CD8-positive, alpha-beta memory T cell (primary cell): ENCODE results near the gene TMEM170B. TPM values are rescaled to one million over a fixed set of nuclear protein-coding genes. Genes with fewer than 3 reads are reported as not detected.

ENCODE experiments used
- CTCF ChIA-PET: fragments of 350-600 bp; sonication (Branson Sonifier 250); formaldehyde crosslinking; loops from one replicate; lab custom pipeline; 2021; ENCODE audit warnings: antibody characterized with exemption; lab: Charles Lee
- POLR2A ChIA-PET: fragments of 350-600 bp; sonication (Branson Sonifier 250); formaldehyde crosslinking; loops from one replicate; lab custom pipeline; 2021; ENCODE audit warnings: antibody characterized with exemption; lab: Charles Lee
- DNase-seq, 5 donors: peaks; one replicate each; pipeline versions ENCODE4 v3.0.0 to v3.0.0-alpha.2; 2020 to 2022; ENCODE audit warnings: mixed read lengths in 1 of 5
- H3K27ac ChIP-seq: one replicate; pipeline ENCODE4 v1.7.0; 2013; ENCODE audit warnings: low read depth, mild to moderate bottlenecking, low read length, moderate library complexity
- H3K27me3 ChIP-seq: 2 replicates; pipeline ENCODE4 v1.7.0; 2013; ENCODE audit warnings: low read length, mild to moderate bottlenecking; ENCODE audit not compliant: insufficient read depth, poor library complexity, severe bottlenecking
- H3K36me3 ChIP-seq: 2 replicates; pipeline ENCODE4 v1.7.0; 2013; ENCODE audit warnings: mild to moderate bottlenecking, low read length, moderate library complexity; ENCODE audit not compliant: insufficient read depth
- H3K4me1 ChIP-seq: 2 replicates; pipeline ENCODE4 v1.7.0; 2013; ENCODE audit warnings: mild to moderate bottlenecking, low read length, moderate library complexity; ENCODE audit not compliant: insufficient read depth
- H3K4me3 ChIP-seq: 2 replicates; pipeline ENCODE4 v1.7.0; 2013; ENCODE audit warnings: mild to moderate bottlenecking, low read length
- H3K9me3 ChIP-seq: 2 replicates; pipeline ENCODE4 v1.7.0; 2013; ENCODE audit warnings: mild to moderate bottlenecking, low read length
- H3K27ac Mint-ChIP-seq, 8 donors: one replicate each; pipeline ENCODE4 v1.8.0; 2020 to 2021; ENCODE audit warnings: mixed read lengths in 8 of 8, mild to moderate bottlenecking in 6 of 8, inconsistent platforms in 3 of 8, moderate library complexity in 3 of 8
- H3K27me3 Mint-ChIP-seq, 2 donors: one replicate each; pipeline ENCODE4 v1.8.0; 2020 to 2021; ENCODE audit warnings: mixed read lengths in 2 of 2, mild to moderate bottlenecking in 1 of 2, moderate library complexity in 1 of 2
- H3K36me3 Mint-ChIP-seq, 3 donors: one replicate each; pipeline ENCODE4 v1.8.0; 2020 to 2021; ENCODE audit warnings: mixed read lengths in 3 of 3, inconsistent platforms in 1 of 3, mild to moderate bottlenecking in 1 of 3
- H3K4me1 Mint-ChIP-seq, 3 donors: one replicate each; pipeline ENCODE4 v1.8.0; 2020 to 2021; ENCODE audit warnings: mixed read lengths in 3 of 3, inconsistent platforms in 1 of 3, mild to moderate bottlenecking in 1 of 3
- H3K4me3 Mint-ChIP-seq, 7 donors: one replicate each; pipeline ENCODE4 v1.8.0; 2020 to 2021; ENCODE audit warnings: mixed read lengths in 7 of 7, mild to moderate bottlenecking in 6 of 7, moderate library complexity in 4 of 7, inconsistent platforms in 2 of 7
- H3K9me3 Mint-ChIP-seq, 5 donors: one replicate each; pipeline ENCODE4 v1.8.0; 2020 to 2022; ENCODE audit warnings: mixed read lengths in 5 of 5, mild to moderate bottlenecking in 3 of 5, moderate library complexity in 2 of 5, inconsistent platforms in 1 of 5
- polyA plus RNA-seq: library from polyadenylated mRNA; unstranded; fragments of 300-500 nt; fragmentation: Illumina TruSeq; gene quantifications from one replicate; pipeline ENCODE4 v1.2.3, GENCODE V29; 2021
- total RNA-seq, 2 experiments: library from RNA; stranded (reverse); gene quantifications; one replicate each; pipeline ENCODE4 v1.2.3, GENCODE V29; 2021

Gene TMEM170B
- total and polyA plus RNA-seq, 3 experiments from 2014 or later = 0.30 to 2.7 (median 2.6) TPM

GRCh38 chr6:11626356-11626755 is 88.8 kb downstream of the TMEM170B start:
- CTCF ChIA-PET = no interaction called here

GRCh38 chr6:11628562-11628961 is 91.0 kb downstream of the TMEM170B start:
- Mint-ChIP-seq H3K27me3 (peaks cover 11 to 37% of the 10 kb centered on the region in 2 donors), H3K4me3 (no peak overlapping the region), H3K27ac (no peak overlapping the region), H3K9me3 (peaks cover 0 to 4% (median 0%) of the 10 kb centered on the region in 5 donors), H3K36me3 (no peaks in the 10 kb centered on the region), H3K4me1 (no peaks in the 10 kb centered on the region)
- Histone ChIP-seq H3K27ac (no peak overlapping the region), H3K9me3 (no peaks in the 10 kb centered on the region), H3K4me1 (no peaks in the 10 kb centered on the region), H3K4me3 (no peak overlapping the region), H3K36me3 (no peaks in the 10 kb centered on the region), H3K27me3 (no peaks in the 10 kb centered on the region)
- POLR2A ChIA-PET = no interaction called here
- no peak for DNase-seq
- CTCF ChIA-PET = interaction anchor here (1.1 kb wide), 1 partner anchor 10 kb away, joined by 3 read pairs; no protein-coding TSS in a partner anchor

More at GRCh38 chr6:11626356-11626755, 88.8 kb downstream of the TMEM170B start:
- Histone ChIP-seq H3K9me3 (no peaks in the 10 kb centered on the region), H3K27ac (no peak overlapping the region), H3K4me1 (no peaks in the 10 kb centered on the region), H3K36me3 (no peaks in the 10 kb centered on the region), H3K27me3 (no peaks in the 10 kb centered on the region), H3K4me3 (no peak overlapping the region)
- H3K4me1 Mint-ChIP-seq = no peaks in the 10 kb centered on the region
- H3K27ac Mint-ChIP-seq = no peak overlapping the region
- peaks cover 8 to 31% of the 10 kb centered on the region in 2 donors for H3K27me3 Mint-ChIP-seq
- no peaks in the 10 kb centered on the region for H3K36me3 Mint-ChIP-seq
- DNase-seq = no peak
- H3K9me3 Mint-ChIP-seq = peaks cover 0 to 4% (median 0%) of the 10 kb centered on the region in 5 donors
- POLR2A ChIA-PET = no interaction called here
- H3K4me3 Mint-ChIP-seq = no peak overlapping the region

DNA sequence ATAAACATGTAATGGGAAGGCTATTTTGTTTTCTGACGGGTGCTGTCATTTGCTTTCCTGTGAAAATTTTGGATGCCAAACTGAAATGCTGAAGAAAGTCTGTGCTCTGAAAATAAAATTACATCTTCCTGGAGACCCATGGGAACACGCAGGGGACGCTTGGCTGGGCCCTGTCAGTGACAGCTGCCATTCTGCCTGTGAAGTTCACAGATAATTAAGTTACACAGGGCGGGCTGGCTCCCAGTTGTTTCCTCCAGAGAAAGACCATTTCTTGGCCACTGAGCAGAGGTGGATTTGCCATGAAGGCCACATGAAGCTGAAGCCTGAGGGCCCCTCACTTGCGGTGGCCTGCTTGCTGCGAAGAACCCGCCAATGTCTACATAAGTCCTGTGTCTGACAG is 93.5 kb downstream of the TMEM170B start:
- Histone ChIP-seq H3K27ac (no peak overlapping the region), H3K4me3 (no peak overlapping the region), H3K9me3 (no peaks in the 10 kb centered on the region), H3K36me3 (no peaks in the 10 kb centered on the region), H3K27me3 (no peaks in the 10 kb centered on the region), H3K4me1 (no peaks in the 10 kb centered on the region)
- H3K4me1 Mint-ChIP-seq = no peaks in the 10 kb centered on the region
- H3K27me3 Mint-ChIP-seq = peaks cover 13 to 28% of the 10 kb centered on the region in 2 donors
- H3K4me3 Mint-ChIP-seq = no peak overlapping the region
- DNase-seq = no peak
- H3K9me3 Mint-ChIP-seq = no peaks in the 10 kb centered on the region
- H3K27ac Mint-ChIP-seq = no peak overlapping the region
- H3K36me3 Mint-ChIP-seq = no peaks in the 10 kb centered on the region
- CTCF ChIA-PET = interaction anchor here (1.3 kb wide), 1 partner anchor 25 kb away, joined by 3 read pairs; no protein-coding TSS in a partner anchor
- POLR2A ChIA-PET = no interaction called here

DNA sequence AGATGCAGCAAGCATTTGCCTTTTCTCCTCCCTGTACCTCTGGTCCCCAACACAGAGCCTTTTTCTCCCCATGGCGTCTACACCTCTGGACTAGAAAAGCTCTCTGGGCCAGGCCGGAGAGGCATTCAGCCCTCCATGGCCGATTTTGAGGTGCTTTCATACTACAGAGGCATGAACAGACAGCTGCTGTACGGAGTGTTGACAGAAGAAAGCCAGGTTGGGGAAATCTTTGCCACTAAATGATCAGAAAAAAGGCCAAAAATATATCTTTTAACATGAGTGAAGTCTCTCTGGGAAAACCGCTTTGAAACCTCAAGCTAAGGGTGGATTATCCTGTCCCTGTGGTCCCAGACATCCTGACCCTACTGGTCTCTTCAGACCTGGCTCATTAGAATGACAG is 94.0 kb downstream of the TMEM170B start:
- H3K36me3 ChIP-seq = no peaks in the 10 kb centered on the region
- ChIA-PET POLR2A (no interaction called here), CTCF (interaction anchor here (1.3 kb wide), 1 partner anchor 25 kb away, joined by 3 read pairs; no protein-coding TSS in a partner anchor)
- no peak overlapping the region for H3K27ac Mint-ChIP-seq
- no peaks in the 10 kb centered on the region for H3K9me3 ChIP-seq
- no peak for DNase-seq
- no peak overlapping the region for H3K27ac ChIP-seq
- no peaks in the 10 kb centered on the region for H3K9me3 Mint-ChIP-seq
- no peak overlapping the region for H3K4me3 ChIP-seq
- no peaks in the 10 kb centered on the region for H3K27me3 ChIP-seq
- peaks cover 12 to 23% of the 10 kb centered on the region in 2 donors for H3K27me3 Mint-ChIP-seq
- H3K4me1 ChIP-seq = no peaks in the 10 kb centered on the region
- H3K36me3 Mint-ChIP-seq = no peaks in the 10 kb centered on the region
- no peak overlapping the region for H3K4me3 Mint-ChIP-seq
- H3K4me1 Mint-ChIP-seq = no peaks in the 10 kb centered on the region

DNA sequence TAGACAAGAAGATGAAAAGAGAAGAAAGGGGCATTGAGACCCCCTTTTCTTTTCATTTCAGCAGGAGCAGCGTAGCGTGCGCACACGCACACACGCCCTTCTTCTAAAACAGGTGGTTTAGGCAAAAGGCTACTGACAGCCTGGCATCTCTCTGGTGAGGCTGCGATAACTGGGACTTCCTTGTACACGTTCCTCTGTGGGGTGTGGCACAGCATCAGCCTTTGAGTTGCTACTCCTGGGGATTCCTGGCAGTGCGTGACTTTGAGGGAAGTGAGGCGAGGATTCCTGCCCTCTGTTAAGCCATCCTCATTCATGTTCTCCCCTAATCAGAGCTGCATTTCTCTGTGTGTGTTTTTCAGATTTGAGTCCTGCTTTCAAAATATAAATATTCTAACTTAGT is 94.7 kb downstream of the TMEM170B start:
- Histone ChIP-seq H3K27me3 (no peaks in the 10 kb centered on the region), H3K9me3 (no peaks in the 10 kb centered on the region), H3K4me3 (no peak overlapping the region), H3K27ac (no peak overlapping the region), H3K4me1 (no peaks in the 10 kb centered on the region), H3K36me3 (no peaks in the 10 kb centered on the region)
- H3K4me1 Mint-ChIP-seq = no peaks in the 10 kb centered on the region
- CTCF ChIA-PET = interaction anchor here (1.3 kb wide), 1 partner anchor 24 kb away, joined by 3 read pairs; no protein-coding TSS in a partner anchor
- H3K27me3 Mint-ChIP-seq = peaks cover 12 to 21% of the 10 kb centered on the region in 2 donors
- no peaks in the 10 kb centered on the region for H3K36me3 Mint-ChIP-seq
- no peaks in the 10 kb centered on the region for H3K9me3 Mint-ChIP-seq
- H3K27ac Mint-ChIP-seq = no peak overlapping the region
- DNase-seq = no peak
- POLR2A ChIA-PET = no interaction called here
- H3K4me3 Mint-ChIP-seq = no peak overlapping the region

DNA sequence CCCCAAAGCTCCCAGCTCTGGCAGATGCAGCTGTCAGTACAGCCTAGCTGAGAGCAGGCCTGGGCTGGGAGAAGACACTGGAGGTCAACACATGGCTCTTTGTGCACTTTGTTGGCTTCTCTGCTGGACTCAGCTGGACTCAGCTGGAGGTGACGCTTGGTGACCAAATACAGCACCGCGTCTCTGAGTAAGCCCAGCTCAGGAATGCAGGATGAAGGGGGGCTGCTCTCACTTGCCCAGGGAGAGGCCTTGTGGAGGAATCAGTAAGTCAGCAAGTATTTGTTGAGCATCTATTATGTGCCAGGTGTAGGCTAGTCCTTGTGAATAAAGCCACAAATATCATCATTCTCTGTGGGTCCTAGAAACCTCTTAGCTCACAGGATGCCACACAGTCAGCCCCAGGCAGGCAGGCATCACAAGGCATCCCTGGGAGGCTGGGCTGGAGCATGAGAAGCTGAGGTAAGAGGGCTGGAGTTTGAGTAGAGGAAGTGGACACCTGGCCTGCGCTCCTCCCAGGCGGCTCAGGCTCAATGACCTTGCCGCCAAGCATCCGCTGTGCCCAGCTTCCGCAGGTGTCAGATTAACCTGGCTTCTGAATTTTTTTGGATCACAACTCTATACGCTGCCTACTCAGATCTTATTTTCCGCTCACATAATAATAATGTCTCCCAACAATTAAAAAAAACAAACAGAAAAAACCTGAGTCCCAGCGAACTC is 95.4 kb downstream of the TMEM170B start:
- CTCF ChIA-PET = interaction anchor here (1.1 kb wide), 1 partner anchor 655 kb away, joined by 3 read pairs; no protein-coding TSS in a partner anchor
- POLR2A ChIA-PET = no interaction called here
- Mint-ChIP-seq H3K36me3 (no peaks in the 10 kb centered on the region), H3K9me3 (no peaks in the 10 kb centered on the region), H3K4me1 (no peaks in the 10 kb centered on the region), H3K27ac (no peak overlapping the region), H3K27me3 (peaks cover 10 to 21% of the 10 kb centered on the region in 2 donors), H3K4me3 (no peak overlapping the region)
- no peak for DNase-seq
- H3K36me3 ChIP-seq = no peaks in the 10 kb centered on the region
- H3K4me1 ChIP-seq = no peaks in the 10 kb centered on the region
- no peaks in the 10 kb centered on the region for H3K27me3 ChIP-seq
- no peak overlapping the region for H3K27ac ChIP-seq
- no peak overlapping the region for H3K4me3 ChIP-seq
- H3K9me3 ChIP-seq = no peaks in the 10 kb centered on the region

Other genes with a start within 250 kb of the TMEM170B start
- gene ADTRP, start 241.1 kb downstream of the TMEM170B start, total RNA-seq = 1 to 10 TPM; 3.2 to 3.9 TPM
- not detected for gene ADTRP, start 241.1 kb downstream of the TMEM170B start, polyA plus RNA-seq